Natural killer cell treated with Interleukin-12 subunit alpha and Interleukin-12 subunit beta and Interleukin-15 and Interleukin-18, amount 100 ng/mL, for 72 hours (primary cell): Measurements from ENCODE around the gene SH3TC1. TPM values are rescaled to one million over a fixed set of nuclear protein-coding genes. Genes with fewer than 3 reads are reported as not detected.

Experiments used
- ATAC-seq, 2 donors: fragments of 150-1000 bp; cut with Tn5 transposase in 1 of 2; sonication (Bioruptor Pico), chemical (Tn5 transposase) in 1 of 2; 2 replicates each; pipeline ENCODE4 v1.10.0; 2021
- DNase-seq: peaks from one replicate; pipeline ENCODE4 v3.0.0; 2022; ENCODE audit warnings: low spot score
- H3K27ac Mint-ChIP-seq, 2 donors: 1 replicate in 1 of 2; 2 replicates in 1 of 2; pipeline ENCODE4 v1.8.0; 2022; ENCODE audit warnings: mixed read lengths in 2 of 2, mild to moderate bottlenecking in 1 of 2, moderate library complexity in 1 of 2
- H3K27me3 Mint-ChIP-seq, 2 donors: 1 replicate in 1 of 2; 2 replicates in 1 of 2; pipeline ENCODE4 v1.8.0; 2022; ENCODE audit warnings: mixed read lengths in 2 of 2
- H3K36me3 Mint-ChIP-seq: one replicate; pipeline ENCODE4 v1.8.0; 2022; ENCODE audit warnings: mixed read lengths
- H3K4me1 Mint-ChIP-seq, 2 donors: 1 replicate in 1 of 2; 2 replicates in 1 of 2; pipeline ENCODE4 v1.8.0; 2022; ENCODE audit warnings: low read depth in 2 of 2, mixed read lengths in 2 of 2, mild to moderate bottlenecking in 1 of 2
- H3K4me3 Mint-ChIP-seq: one replicate; pipeline ENCODE4 v1.8.0; 2022; ENCODE audit warnings: mixed read lengths
- H3K9me3 Mint-ChIP-seq: 2 replicates; pipeline ENCODE4 v1.8.0; 2022; ENCODE audit warnings: mixed read lengths
- total RNA-seq, 2 donors: library from RNA; stranded (reverse); gene quantifications; one replicate each; pipeline ENCODE4 v1.2.3, GENCODE V29; 2022

SH3TC1 gene
- total RNA-seq, 2 donors from 2014 or later: 6.4 to 15.5 TPM

DNA sequence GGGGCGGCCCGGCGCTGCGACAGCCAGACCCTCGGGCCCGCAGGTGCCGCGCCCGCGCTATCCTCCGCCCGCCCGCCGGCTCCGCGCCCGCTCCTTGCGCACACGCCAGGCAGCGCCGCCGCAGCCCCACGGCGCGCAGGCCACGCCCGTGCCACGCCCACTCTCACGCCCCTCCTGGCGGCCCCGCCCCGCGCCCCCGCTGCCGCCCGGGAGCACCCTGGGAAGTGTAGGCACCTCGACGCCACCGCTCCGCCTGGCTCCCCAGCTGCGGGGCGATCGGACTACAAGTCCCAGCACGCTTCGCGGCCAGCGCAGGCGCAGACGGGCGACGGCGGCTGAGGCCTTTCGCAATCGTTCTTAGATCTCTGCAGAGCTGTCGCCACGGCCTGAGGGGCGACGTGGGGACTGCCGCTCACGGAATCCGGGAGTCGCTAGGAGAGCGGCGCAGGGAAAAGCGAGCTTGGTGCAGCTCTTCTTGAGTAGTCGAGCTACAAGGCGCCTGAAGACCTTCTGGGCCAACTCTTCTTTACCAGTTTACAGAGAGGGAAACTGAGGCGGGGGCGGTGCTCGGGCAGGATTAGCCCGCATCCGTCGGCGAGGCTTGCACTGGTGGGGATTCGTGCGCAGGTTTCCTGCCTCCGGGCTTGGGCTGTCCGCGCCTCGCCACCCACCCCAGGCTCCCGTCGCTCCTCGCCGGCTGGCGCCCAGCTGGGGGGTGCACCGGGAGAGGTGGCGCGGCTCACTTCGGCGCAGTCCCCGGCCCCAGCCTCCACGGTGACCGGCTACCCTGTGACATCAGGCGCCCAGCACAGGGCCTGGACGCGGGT is 40.2 kb upstream of the SH3TC1 start, which contains the start of gene ABLIM2:
TSS of gene ABLIM2 (minus strand) at position 104 of the 827 bp plus-strand sequence. CDS start 124 bp downstream, outside the sequence.
- ATAC-seq (peak; percentile 99 to 100), DNase-seq (peak; percentile 99)
- H3K27me3 Mint-ChIP-seq: peaks cover 0 to 12% of the 10 kb centered on the region in 2 donors
- H3K4me1 Mint-ChIP-seq: peaks cover 6 to 9% of the 10 kb centered on the region in 2 donors
- H3K36me3 Mint-ChIP-seq: no peaks in the 10 kb centered on the region
- peak within 1 kb of the TSS; percentile 51 to 94 for H3K27ac Mint-ChIP-seq
- H3K9me3 Mint-ChIP-seq: no peaks in the 10 kb centered on the region
- H3K4me3 Mint-ChIP-seq: peak within 1 kb of the TSS; percentile 98

DNA sequence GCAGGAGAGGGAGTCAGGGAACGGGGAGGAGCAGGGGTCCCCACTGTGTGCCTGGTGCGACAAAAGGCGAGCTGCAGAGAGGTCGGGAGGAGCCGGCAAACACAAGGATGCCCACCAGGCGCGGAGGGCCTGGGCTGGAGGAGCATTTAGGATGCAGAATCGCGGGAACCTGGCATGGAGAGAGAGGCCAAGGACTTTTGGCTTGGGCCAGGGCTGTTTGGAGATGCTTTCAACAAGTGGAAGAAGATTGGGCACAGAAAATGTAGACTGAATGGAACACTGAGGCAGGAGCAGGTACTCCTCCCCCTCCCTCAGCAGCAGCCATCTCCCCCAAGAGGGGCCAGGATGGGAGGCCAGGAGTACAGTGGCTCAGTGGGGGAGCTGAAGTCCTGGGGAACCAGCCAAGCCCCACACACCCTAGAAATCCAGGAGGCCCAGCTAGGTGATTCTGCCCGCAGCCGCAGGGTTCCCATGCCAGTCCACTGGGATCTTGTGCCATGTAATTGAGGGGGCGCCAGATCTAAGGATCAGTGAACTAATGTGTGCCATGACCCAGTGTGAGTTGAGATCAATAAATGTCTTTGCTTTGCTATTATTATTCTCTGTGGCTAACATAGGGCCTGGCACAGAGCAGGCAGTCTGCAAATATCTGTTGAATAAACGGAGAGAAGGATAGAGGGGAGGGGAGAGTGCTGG is 39.4 kb upstream of the SH3TC1 start:
- no peaks in the 10 kb centered on the region for H3K9me3 Mint-ChIP-seq
- H3K36me3 Mint-ChIP-seq: no peaks in the 10 kb centered on the region
- peaks cover 6 to 9% of the 10 kb centered on the region in 2 donors for H3K4me1 Mint-ChIP-seq
- H3K27ac Mint-ChIP-seq: no peak overlapping the region
- DNase-seq (no peak), ATAC-seq (no peak)
- peak overlapping the region; percentile 34 for H3K4me3 Mint-ChIP-seq
- peaks cover 2 to 9% of the 10 kb centered on the region in 2 donors for H3K27me3 Mint-ChIP-seq

DNA sequence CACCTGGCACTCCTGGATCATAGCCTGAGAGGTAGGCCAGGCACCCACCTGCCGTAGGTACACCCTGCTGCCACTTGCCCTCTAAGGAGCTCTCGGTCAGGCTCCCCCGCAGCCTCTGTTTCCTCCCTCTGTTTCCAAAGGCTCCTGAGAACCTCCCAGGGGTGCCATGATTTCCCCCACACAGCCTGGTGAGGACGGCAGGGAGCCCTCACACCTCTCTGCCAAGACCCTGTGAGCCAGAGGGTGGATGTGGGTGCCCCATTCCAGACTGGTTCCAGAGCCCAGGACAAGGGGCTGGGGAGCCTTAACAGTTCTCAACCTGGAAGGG is 38.9 kb upstream of the SH3TC1 start:
- Mint-ChIP-seq H3K9me3 (no peaks in the 10 kb centered on the region), H3K4me3 (no peak overlapping the region), H3K27me3 (peaks cover 6 to 11% of the 10 kb centered on the region in 2 donors), H3K27ac (no peak overlapping the region), H3K36me3 (no peaks in the 10 kb centered on the region), H3K4me1 (peaks cover 6 to 9% of the 10 kb centered on the region in 2 donors)
- no peak for DNase-seq
- ATAC-seq: no peak

DNA sequence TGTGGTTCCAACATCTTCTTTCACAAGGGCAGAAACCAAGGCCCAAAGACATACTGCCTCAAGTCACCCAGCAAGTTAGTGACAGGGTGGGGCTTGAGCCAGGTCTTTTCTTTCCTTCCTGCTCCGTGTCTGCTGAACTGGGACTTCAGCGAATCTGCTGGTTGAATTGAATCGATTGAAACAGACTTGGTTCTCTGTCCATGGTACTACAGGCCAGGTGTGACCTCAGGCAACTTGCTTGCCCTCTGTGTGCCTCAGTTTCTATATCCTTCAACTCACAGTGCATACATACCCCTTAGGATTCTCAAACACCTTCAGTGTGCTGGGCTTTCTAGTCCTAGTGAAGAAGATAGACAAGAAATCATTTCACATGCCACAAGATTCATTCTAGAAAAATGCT is 38.5 kb upstream of the SH3TC1 start:
- Mint-ChIP-seq H3K27me3 (peaks cover 6 to 8% of the 10 kb centered on the region in 2 donors), H3K4me1 (peaks cover 6 to 9% of the 10 kb centered on the region in 2 donors), H3K27ac (no peak overlapping the region), H3K4me3 (no peak overlapping the region), H3K9me3 (no peaks in the 10 kb centered on the region), H3K36me3 (no peaks in the 10 kb centered on the region)
- ATAC-seq (no peak), DNase-seq (no peak)

DNA sequence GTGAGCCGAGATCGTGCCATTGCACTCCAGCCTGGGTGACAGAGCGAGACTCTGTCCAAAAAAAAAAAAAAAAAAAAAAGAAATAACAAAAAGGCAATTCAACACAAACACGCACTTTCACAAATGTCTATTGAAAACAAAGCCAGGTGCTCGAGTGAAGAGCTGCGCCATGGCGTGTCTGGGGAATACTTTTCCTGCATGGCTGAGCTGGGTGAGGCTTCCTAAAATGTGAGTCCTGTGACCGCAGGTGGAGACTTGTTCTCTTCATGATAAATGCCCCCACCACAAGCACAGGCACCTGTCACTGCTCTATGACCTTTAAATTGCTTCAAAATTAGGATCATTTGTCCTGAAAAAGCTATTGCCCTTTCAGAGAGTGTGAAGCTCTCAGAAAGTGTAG is 36.5 kb upstream of the SH3TC1 start:
- Mint-ChIP-seq H3K27me3 (peaks cover 12 to 22% of the 10 kb centered on the region in 2 donors), H3K4me3 (no peak overlapping the region), H3K4me1 (peaks cover 6 to 9% of the 10 kb centered on the region in 2 donors), H3K27ac (no peak overlapping the region), H3K36me3 (no peaks in the 10 kb centered on the region), H3K9me3 (no peaks in the 10 kb centered on the region)
- DNase-seq (no peak), ATAC-seq (no peak)

DNA sequence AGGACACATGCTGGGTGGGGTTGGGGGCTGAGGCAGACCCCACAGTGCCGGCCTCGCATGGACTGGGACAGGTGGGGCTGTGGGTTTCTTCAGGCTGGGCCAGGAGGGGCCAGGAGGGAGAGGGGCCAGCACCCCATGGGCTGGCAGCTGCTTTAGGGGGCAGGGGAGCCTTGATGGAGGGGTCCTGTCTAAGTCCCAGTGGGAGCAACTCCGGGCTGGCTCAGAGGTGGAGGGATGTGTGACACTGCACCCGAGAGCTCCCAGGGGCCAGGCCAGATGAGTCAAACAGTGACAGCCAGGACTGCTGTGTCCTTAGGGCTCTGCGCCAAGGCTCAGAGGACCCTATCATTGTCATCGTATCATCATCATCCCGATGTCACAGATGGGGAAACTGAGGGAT is 36.1 kb upstream of the SH3TC1 start:
- H3K9me3 Mint-ChIP-seq: no peaks in the 10 kb centered on the region
- ATAC-seq: no peak
- no peak overlapping the region for H3K27ac Mint-ChIP-seq
- peaks cover 6 to 9% of the 10 kb centered on the region in 2 donors for H3K4me1 Mint-ChIP-seq
- no peaks in the 10 kb centered on the region for H3K36me3 Mint-ChIP-seq
- peaks cover 12 to 22% of the 10 kb centered on the region in 2 donors for H3K27me3 Mint-ChIP-seq
- no peak overlapping the region for H3K4me3 Mint-ChIP-seq
- DNase-seq: no peak

DNA sequence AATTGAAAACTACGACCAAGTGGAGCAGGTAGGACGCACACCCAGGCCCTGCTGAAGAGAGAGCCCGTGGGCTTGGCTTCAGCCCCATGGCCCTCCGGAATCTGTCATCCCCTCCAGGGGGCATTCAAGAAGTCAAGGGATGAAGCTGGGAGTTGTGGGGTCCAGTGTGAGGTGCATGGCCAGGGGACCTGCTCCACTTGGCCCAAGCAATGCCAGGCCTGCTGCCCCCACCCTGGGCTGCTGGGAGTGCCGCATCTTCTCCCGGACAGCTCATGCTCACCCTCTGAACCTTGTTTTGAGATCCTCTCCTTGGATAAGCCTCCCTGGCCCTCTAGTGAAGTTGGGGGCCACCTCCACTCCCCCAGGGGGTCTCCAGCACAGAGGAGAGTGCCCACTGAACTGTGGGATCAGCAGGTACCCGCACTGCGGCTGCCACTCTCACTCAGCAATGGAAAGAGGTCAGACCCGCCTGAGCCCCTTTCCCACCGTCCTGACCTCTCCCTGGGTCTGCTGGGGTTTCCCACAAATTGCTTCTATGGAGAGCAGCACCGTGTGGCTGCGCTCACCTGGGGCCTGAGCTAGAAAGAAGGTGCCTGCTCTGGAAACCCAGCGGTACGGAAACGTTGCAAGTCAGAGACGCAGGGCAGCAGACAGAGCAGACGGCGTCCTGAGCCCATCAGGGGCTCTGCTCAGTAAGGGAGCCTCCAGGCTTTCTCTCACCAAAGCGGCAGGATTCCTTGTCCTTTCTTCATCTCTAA is 35.5 kb upstream of the SH3TC1 start:
- Mint-ChIP-seq H3K4me3 (no peak overlapping the region), H3K9me3 (no peaks in the 10 kb centered on the region), H3K27ac (no peak overlapping the region), H3K36me3 (no peaks in the 10 kb centered on the region), H3K27me3 (peaks cover 12 to 22% of the 10 kb centered on the region in 2 donors), H3K4me1 (peaks cover 6 to 9% of the 10 kb centered on the region in 2 donors)
- DNase-seq (no peak), ATAC-seq (no peak)

DNA sequence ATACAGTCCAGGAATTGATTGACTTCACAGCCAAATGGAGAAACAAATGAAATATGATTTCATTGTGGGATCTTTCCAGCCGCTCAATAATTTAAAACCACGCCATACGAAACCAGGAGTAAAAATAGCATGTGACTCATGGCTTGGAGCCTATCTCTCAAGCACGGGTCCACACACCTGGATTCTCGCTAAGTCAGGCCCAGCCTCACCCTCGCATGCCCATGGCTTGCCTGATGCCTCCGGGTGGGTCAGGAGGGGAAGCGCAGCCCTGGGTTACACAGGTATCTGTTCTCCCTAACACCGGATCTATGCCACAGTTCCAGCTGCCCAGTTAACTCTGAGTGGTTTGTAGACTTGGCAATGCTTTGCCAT is 34.9 kb upstream of the SH3TC1 start:
- ATAC-seq: no peak
- H3K27me3 Mint-ChIP-seq: peaks cover 12 to 22% of the 10 kb centered on the region in 2 donors
- H3K4me1 Mint-ChIP-seq: peaks cover under 1 to 5% of the 10 kb centered on the region in 2 donors
- H3K9me3 Mint-ChIP-seq: no peaks in the 10 kb centered on the region
- DNase-seq: no peak
- no peaks in the 10 kb centered on the region for H3K36me3 Mint-ChIP-seq
- H3K4me3 Mint-ChIP-seq: no peak overlapping the region
- H3K27ac Mint-ChIP-seq: no peak overlapping the region

DNA sequence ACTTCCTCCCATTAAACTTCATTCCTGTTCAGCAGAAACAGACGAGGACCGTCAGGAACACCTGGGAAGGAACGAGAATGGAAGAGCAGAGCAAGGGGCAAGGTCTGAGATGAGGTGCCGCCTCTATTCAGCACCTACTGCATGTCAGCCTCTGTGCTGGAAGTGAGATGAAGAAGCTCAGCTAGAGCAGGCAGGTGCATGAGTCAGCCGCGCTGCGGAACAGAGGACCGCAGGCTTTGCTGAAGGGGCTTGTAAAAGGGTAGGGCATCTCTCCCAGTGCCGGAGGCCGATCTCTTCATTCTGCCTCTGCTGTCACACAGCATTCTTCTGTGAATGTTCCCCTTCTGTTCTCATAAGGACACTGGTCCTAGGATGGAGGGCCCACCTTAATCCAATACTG is 34.4 kb upstream of the SH3TC1 start:
- DNase-seq (no peak), ATAC-seq (no peak)
- Mint-ChIP-seq H3K27ac (no peak overlapping the region), H3K4me3 (no peak overlapping the region), H3K27me3 (peaks cover 12 to 22% of the 10 kb centered on the region in 2 donors), H3K9me3 (no peaks in the 10 kb centered on the region), H3K36me3 (no peaks in the 10 kb centered on the region), H3K4me1 (peaks cover 0 to 2% of the 10 kb centered on the region in 2 donors)

DNA sequence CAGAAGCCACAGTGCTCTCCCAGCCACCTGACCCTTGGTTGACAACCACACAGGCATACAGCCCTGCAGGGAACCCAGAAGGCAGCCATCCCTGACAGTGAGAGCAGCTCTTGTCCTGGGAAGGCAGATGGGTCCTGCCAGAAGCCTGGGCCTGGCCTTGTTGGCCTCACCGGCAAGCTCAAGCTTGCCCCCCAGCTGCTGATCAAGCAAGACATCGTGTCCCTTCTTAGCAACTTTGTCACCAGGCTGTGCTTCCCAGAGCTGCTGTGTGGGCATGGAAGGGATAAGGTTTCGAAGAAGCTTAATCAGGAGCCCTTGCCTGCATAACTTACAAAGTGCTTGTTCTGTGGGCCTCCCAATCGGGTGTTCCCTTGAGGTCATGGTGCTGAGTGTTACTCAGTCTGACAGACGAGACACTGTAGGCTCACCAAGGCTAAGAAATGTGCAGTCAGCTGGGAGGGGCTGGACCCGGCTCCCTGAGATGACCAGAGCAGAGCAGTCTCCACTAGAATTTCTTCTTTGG is 33.7 kb upstream of the SH3TC1 start:
- H3K27me3 Mint-ChIP-seq: peaks cover 12 to 22% of the 10 kb centered on the region in 2 donors
- H3K27ac Mint-ChIP-seq: no peak overlapping the region
- H3K4me3 Mint-ChIP-seq: no peak overlapping the region
- ATAC-seq (no peak), DNase-seq (no peak)
- H3K9me3 Mint-ChIP-seq: no peaks in the 10 kb centered on the region
- H3K36me3 Mint-ChIP-seq: no peaks in the 10 kb centered on the region
- H3K4me1 Mint-ChIP-seq: no peaks in the 10 kb centered on the region

DNA sequence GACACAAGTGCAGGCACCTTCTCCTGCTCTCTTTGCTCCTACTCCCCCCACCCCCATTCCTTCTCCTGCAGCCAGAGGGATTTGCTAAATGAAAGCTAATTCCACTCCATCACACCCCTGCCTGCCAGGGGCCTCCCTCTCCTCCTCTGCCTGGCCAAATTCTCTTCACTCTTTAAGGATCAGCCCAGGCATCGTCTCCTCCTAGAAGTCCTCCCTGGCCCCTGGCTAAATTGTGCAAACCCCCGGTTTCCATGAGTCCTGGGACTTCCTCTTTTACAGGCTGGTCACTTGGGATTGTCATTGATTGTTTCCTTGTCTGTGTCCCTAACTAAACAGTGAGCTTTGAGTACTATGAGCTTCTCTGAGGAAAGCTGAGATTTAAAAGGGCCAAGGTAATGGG is 31.8 kb upstream of the SH3TC1 start:
- H3K4me1 Mint-ChIP-seq: peaks cover 0 to 3% of the 10 kb centered on the region in 2 donors
- no peak overlapping the region for H3K4me3 Mint-ChIP-seq
- H3K36me3 Mint-ChIP-seq: no peaks in the 10 kb centered on the region
- H3K27me3 Mint-ChIP-seq: peaks cover 20 to 31% of the 10 kb centered on the region in 2 donors
- H3K9me3 Mint-ChIP-seq: no peaks in the 10 kb centered on the region
- DNase-seq (no peak), ATAC-seq (no peak)
- no peak overlapping the region for H3K27ac Mint-ChIP-seq

DNA sequence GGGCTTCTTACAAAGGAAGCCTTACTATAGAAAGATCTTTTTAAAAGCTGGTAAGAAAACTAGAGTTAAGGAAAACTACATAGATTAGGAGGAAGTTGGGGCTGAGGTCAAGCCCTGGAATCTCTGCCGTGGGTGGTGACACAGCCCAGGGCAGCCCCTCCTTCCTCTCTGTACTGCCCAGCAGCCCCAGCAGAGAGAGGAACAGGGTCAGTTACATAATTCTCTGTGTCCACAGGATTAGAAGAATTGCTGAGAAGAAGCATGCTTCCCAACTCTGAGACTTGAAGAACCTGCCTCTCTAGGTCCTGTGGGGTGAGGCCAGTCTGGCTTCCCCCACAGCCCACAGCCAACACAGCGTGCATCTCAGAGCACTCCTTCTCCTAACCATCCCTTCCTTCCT is 31.3 kb upstream of the SH3TC1 start:
- Mint-ChIP-seq H3K36me3 (no peaks in the 10 kb centered on the region), H3K27ac (no peak overlapping the region), H3K4me1 (peaks cover 0 to 3% of the 10 kb centered on the region in 2 donors), H3K9me3 (no peaks in the 10 kb centered on the region), H3K4me3 (no peak overlapping the region), H3K27me3 (peaks cover 20 to 31% of the 10 kb centered on the region in 2 donors)
- DNase-seq (no peak), ATAC-seq (no peak)

DNA sequence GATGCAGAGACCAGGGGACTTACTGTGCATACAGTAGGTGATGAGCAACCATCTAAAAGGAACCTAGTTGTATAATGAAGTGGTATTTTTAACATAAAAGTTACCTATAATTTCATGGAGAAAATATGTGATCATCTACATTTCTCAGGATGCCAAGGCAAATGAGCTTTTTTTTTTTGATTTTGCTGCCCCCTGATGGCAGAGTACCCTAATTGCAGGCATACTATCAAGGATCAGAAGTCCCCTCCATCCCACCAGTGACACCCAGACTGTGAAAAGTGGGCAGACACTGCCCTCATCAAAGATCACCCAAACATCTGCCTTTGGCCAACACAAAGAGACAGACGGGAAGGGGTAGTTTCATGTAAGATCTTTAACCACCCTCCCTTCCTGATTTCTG is 30.9 kb upstream of the SH3TC1 start:
- Mint-ChIP-seq H3K4me3 (no peak overlapping the region), H3K9me3 (no peaks in the 10 kb centered on the region), H3K27ac (no peak overlapping the region), H3K4me1 (peaks cover 0 to 3% of the 10 kb centered on the region in 2 donors), H3K27me3 (peaks cover 20 to 31% of the 10 kb centered on the region in 2 donors), H3K36me3 (no peaks in the 10 kb centered on the region)
- DNase-seq (no peak), ATAC-seq (no peak)
